ENCODE results near the gene HDAC3.
A peak's percentile ranks its signal among the peaks of the same experiment; 100 is the strongest.

Gene HDAC3

GRCh38 chr5:141636413-141637122, at the start of gene HDAC3, which contains the start of gene RELL2:
Gene HDAC3 (minus strand): TSS chr5:141636849. CDS start chr5:141636790, 59 bp downstream.
Gene RELL2 (plus strand): TSS chr5:141636997. CDS start chr5:141638226, 1,229 bp downstream.
- Mint-ChIP-seq H3K9me3 (no peaks in the 10 kb centered on the region), H3K36me3 (peaks cover 70% of the 10 kb centered on the region), H3K4me3 (peak within 1 kb of the TSS; percentile 84), H3K4me1 (peaks cover 50% of the 10 kb centered on the region), H3K27ac (peak within 1 kb of the TSS; percentile 86)
- DNase-seq (ENCODE audit: low spot score in 2 of 2) (peak; percentile 97), ATAC-seq (peak; percentile 87)

DNA sequence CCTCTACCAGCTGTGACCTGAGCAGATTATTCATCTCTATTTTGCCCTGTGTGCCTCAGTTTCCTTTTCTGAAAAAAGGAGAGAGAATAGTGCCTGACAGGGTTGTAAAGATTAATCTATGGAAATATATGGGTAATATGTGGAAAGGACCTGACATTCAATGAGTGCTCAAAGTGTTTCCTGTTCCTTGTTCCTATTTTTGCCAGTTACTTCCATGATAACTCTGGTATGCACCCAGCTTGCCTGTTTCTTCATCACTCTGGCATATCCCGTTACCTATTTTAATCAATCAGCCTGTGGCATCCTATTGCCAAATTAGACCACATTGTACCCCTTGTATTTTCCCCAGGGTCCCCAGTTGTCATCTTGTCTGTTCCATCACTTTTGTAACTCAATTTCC, 48.9 kb upstream of the HDAC3 start:
- peaks cover 33% of the 10 kb centered on the region for H3K4me1 Mint-ChIP-seq
- no peaks in the 10 kb centered on the region for H3K9me3 Mint-ChIP-seq
- no peak overlapping the region for H3K4me3 Mint-ChIP-seq
- H3K27ac Mint-ChIP-seq = no peak overlapping the region
- DNase-seq (ENCODE audit: low spot score in 2 of 2) = no peak
- no peaks in the 10 kb centered on the region for H3K36me3 Mint-ChIP-seq
- no peak for ATAC-seq

DNA sequence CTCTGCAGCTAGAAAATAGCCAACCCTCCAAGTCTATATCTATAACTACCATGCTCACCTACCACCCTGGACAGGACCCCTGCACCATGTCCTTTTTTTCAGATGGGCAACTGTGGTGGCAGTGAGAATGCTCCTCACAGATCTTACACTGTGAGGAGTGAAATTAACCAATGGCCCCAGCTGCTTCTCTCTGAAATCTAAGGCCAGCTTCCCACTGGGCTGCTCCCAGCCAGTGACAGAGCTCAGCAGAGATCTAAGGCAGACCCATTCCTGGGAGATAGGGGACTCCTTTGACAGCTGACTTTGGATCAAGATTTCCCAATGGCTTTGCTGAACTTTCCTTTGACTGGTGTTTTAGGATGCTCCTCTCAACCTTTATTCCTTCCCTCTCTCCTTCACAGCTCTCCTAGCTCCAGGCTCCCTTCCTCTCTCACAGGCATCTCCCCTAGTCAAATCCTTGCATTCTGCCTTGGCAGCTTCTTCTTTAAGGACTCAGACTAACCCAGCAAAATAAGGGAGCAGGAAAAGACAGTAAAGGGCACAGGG, 47.0 kb upstream of the HDAC3 start:
- DNase-seq (ENCODE audit: low spot score in 2 of 2) = no peak
- Mint-ChIP-seq H3K4me1 (peaks cover 35% of the 10 kb centered on the region), H3K36me3 (no peaks in the 10 kb centered on the region), H3K4me3 (peak overlapping the region; percentile 63), H3K9me3 (no peaks in the 10 kb centered on the region), H3K27ac (peak overlapping the region; percentile 67)
- ATAC-seq = no peak

DNA sequence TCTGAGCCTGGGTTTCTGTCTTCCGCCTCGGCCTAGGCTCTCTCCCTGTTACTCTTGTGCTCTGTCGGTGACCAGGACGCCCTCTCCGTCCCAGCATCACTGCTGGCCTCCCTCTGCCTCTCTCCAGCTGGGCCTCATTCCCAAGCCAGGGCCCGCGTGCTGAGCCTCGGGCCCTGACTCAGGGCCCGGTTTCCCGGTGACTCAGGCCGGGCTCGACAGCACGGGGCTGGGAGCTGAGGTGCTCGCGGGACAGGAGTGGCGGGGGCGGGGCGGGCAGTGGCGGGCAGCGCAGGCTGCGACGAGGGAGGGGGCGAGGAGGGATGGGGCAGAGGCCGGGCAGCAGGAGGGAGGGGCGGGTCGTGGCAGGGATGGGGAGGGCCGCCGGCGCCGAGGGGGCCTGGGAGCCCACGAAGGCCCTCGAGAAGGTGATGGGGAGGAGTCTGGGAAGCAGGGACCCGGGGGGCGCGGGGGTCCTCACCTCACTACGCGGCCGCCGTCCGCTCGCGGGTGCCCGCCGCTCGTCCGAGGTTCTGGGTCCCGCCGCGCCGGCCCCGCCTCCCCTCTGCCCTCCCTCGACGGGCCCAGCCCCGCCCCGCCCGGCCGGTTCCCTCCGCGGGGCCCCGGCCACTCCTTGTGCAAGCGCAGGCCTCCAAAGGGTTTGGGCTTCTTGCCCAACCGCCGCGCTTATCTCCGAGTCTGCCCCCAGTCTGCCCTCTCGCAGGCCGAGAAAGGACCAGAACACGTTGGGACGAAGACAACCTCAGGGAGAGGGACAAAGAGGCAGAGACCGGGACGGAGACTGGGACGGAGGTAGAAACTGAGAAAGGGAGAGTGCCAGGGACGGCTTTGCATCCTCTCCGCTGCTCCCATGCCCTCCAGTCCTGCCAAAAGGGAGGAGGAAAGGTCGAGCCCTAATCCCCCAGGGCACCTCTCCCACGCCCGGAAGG, 45.3 kb upstream of the HDAC3 start, which contains the start of gene ARAP3:
Gene ARAP3, minus strand, starts transcription at position 536 of the 947 bp plus-strand sequence. CDS start 1,744 bp downstream, outside the sequence.
- Mint-ChIP-seq H3K4me3 (peak within 1 kb of the TSS; percentile 63), H3K27ac (peak within 1 kb of the TSS; percentile 67), H3K36me3 (no peaks in the 10 kb centered on the region), H3K4me1 (peaks cover 35% of the 10 kb centered on the region), H3K9me3 (no peaks in the 10 kb centered on the region)
- DNase-seq (ENCODE audit: low spot score in 2 of 2) (peak; percentile 44 to 67), ATAC-seq (peak; percentile 88)

DNA sequence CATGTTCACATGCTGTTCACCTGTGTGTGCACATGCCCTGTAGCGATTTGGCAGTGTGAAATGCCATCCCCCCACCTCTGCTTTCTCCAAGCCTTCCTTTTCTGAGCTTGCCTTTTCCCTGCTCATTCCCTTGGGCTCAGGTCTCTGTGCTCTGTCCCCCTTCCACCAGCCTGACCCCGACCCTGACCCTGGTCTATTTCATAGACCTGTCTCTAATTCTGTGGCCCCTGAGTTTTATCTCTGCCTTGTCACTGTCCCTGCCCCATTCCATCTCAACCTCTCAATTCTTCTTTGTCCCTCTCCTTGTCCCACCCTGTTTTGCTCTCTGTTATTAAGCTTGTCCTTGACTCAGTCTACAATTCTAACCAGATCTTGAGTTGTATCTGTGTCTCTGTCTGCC, 44.6 kb upstream of the HDAC3 start:
- DNase-seq (ENCODE audit: low spot score in 2 of 2) = no peak
- no peaks in the 10 kb centered on the region for H3K36me3 Mint-ChIP-seq
- peaks cover 35% of the 10 kb centered on the region for H3K4me1 Mint-ChIP-seq
- ATAC-seq = no peak
- peak overlapping the region; percentile 67 for H3K27ac Mint-ChIP-seq
- no peaks in the 10 kb centered on the region for H3K9me3 Mint-ChIP-seq
- H3K4me3 Mint-ChIP-seq = peak overlapping the region; percentile 63

GRCh38 chr5:141680751-141681201, 44.1 kb upstream of the HDAC3 start:
- Mint-ChIP-seq H3K27ac (peak overlapping the region; percentile 67), H3K9me3 (no peaks in the 10 kb centered on the region), H3K4me1 (peaks cover 35% of the 10 kb centered on the region), H3K36me3 (no peaks in the 10 kb centered on the region), H3K4me3 (peak overlapping the region; percentile 63)
- no peak for ATAC-seq
- no peak for DNase-seq (ENCODE audit: low spot score in 2 of 2)

GRCh38 chr5:141680178-141680577, 43.5 kb upstream of the HDAC3 start:
- DNase-seq (ENCODE audit: low spot score in 2 of 2) (no peak), ATAC-seq (no peak)
- no peaks in the 10 kb centered on the region for H3K9me3 Mint-ChIP-seq
- no peaks in the 10 kb centered on the region for H3K36me3 Mint-ChIP-seq
- peaks cover 35% of the 10 kb centered on the region for H3K4me1 Mint-ChIP-seq
- peak overlapping the region; percentile 67 for H3K27ac Mint-ChIP-seq
- H3K4me3 Mint-ChIP-seq = peak overlapping the region; percentile 63

DNA sequence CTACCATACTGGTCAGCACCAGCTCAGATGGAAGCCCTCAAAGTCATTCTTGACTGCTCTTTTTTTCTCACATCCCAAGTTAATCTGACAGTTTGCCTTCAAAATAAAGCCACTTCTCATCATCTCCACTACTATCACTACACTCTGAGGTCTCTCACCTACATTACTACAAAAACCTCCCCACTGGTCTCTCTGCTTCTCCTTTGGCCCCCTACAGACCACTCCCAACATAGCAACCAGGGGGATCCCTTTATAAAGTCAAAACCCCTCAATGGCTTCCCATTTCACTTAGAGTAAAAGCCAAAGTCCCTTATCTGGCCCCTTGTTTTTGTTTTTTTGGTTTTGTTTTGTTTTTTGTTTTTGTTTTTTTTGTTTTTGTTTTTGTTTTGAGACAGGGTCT, 40.8 kb upstream of the HDAC3 start:
- Mint-ChIP-seq H3K9me3 (no peaks in the 10 kb centered on the region), H3K36me3 (no peaks in the 10 kb centered on the region), H3K27ac (no peak overlapping the region), H3K4me1 (peaks cover 18% of the 10 kb centered on the region), H3K4me3 (no peak overlapping the region)
- no peak for ATAC-seq
- no peak for DNase-seq (ENCODE audit: low spot score in 2 of 2)

- Mint-ChIP-seq H3K36me3 (no peaks in the 10 kb centered on the region), H3K9me3 (no peaks in the 10 kb centered on the region), H3K4me3 (no peak overlapping the region), H3K27ac (no peak overlapping the region), H3K4me1 (peaks cover 3% of the 10 kb centered on the region)
- no peak for DNase-seq (ENCODE audit: low spot score in 2 of 2)
- no peak for ATAC-seq
Measured at GRCh38 chr5:141675672-141676071, 39.0 kb upstream of the HDAC3 start.

DNA sequence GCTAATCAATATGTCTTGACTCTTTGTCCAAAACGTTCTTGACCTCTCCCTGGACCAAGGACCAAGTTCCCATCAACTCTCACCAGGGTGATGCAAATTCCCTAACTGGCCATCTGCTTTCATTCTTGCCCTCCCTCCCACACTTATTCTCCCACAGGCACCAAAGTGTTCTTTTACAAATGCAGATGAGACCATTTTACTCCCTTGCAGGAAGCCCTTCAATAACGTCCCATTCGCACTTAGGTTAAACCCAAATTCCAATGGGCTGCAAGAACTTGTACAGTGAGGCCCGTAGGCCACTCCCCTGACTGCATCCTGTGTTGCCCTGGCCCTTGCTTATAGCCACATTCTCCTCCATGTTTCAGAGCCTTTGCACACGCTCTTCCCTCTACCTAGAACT, 38.1 kb upstream of the HDAC3 start:
- Mint-ChIP-seq H3K27ac (no peak overlapping the region), H3K4me1 (no peaks in the 10 kb centered on the region), H3K4me3 (no peak overlapping the region), H3K36me3 (no peaks in the 10 kb centered on the region), H3K9me3 (no peaks in the 10 kb centered on the region)
- DNase-seq (ENCODE audit: low spot score in 2 of 2) = no peak
- ATAC-seq = no peak

GRCh38 chr5:141672841-141673813, 36.5 kb upstream of the HDAC3 start:
- ATAC-seq = no peak
- DNase-seq (ENCODE audit: low spot score in 2 of 2) = no peak
- Mint-ChIP-seq H3K9me3 (no peaks in the 10 kb centered on the region), H3K4me1 (no peaks in the 10 kb centered on the region), H3K36me3 (peaks cover 5% of the 10 kb centered on the region), H3K4me3 (no peak overlapping the region), H3K27ac (no peak overlapping the region)

GRCh38 chr5:141672071-141672840, 35.6 kb upstream of the HDAC3 start:
- ATAC-seq = peak; percentile 27
- Mint-ChIP-seq H3K27ac (no peak overlapping the region), H3K36me3 (peaks cover 5% of the 10 kb centered on the region), H3K4me3 (no peak overlapping the region), H3K4me1 (no peaks in the 10 kb centered on the region), H3K9me3 (no peaks in the 10 kb centered on the region)
- DNase-seq (ENCODE audit: low spot score in 2 of 2) = no peak

- no peak for ATAC-seq
- no peak for DNase-seq (ENCODE audit: low spot score in 2 of 2)
- H3K4me3 Mint-ChIP-seq = no peak overlapping the region
- no peaks in the 10 kb centered on the region for H3K9me3 Mint-ChIP-seq
- peaks cover 6% of the 10 kb centered on the region for H3K4me1 Mint-ChIP-seq
- peak overlapping the region; percentile 72 for H3K27ac Mint-ChIP-seq
- H3K36me3 Mint-ChIP-seq = peaks cover 12% of the 10 kb centered on the region
Measured at GRCh38 chr5:141669520-141669919, 32.9 kb upstream of the HDAC3 start.

All from stimulated activated effector memory CD8-positive, alpha-beta T cell treated with anti-CD3 and anti-CD28 coated beads, Interleukin-12 subunit alpha, Interleukin-12 subunit beta, amount 100 ng/mL, for 72 hours (primary cell).